ENCODE data around the gene KCNIP3.
"Not testable (repeated sequence)": the region's sequence is repeated elsewhere in the genome, so short reads cannot be mapped to it uniquely, and the experiment has no call there.

Gene KCNIP3

GRCh38 chr2:95402370-95403203, 105.4 kb downstream of the KCNIP3 start, which contains the start of gene FAHD2A:
TSS of gene FAHD2A (plus strand) at chr2:95402708. CDS start at chr2:95405559, 2,851 bp downstream.
- ATAC-seq (ENCODE audit: low read depth), result peak; percentile 90
- Histone ChIP-seq H3K4me1 (ENCODE audit: insufficient read depth, poor library complexity, severe bottlenecking) (no peaks in the 10 kb centered on the region), H3K27ac (ENCODE audit: poor library complexity, severe bottlenecking) (peak within 1 kb of the TSS; percentile 19), H3K9me3 (ENCODE audit: severe bottlenecking) (no peaks in the 10 kb centered on the region), H3K4me3 (ENCODE audit: severe bottlenecking) (peak within 1 kb of the TSS; percentile 89), H3K36me3 (ENCODE audit: low read depth) (peaks cover 6% of the 10 kb centered on the region), H3K27me3 (ENCODE audit: insufficient read depth, poor library complexity, severe bottlenecking) (no peaks in the 10 kb centered on the region)
- DNase-seq (ENCODE audit: low spot score), result peak; percentile 94
- TF ChIP-seq, protein P1, sequence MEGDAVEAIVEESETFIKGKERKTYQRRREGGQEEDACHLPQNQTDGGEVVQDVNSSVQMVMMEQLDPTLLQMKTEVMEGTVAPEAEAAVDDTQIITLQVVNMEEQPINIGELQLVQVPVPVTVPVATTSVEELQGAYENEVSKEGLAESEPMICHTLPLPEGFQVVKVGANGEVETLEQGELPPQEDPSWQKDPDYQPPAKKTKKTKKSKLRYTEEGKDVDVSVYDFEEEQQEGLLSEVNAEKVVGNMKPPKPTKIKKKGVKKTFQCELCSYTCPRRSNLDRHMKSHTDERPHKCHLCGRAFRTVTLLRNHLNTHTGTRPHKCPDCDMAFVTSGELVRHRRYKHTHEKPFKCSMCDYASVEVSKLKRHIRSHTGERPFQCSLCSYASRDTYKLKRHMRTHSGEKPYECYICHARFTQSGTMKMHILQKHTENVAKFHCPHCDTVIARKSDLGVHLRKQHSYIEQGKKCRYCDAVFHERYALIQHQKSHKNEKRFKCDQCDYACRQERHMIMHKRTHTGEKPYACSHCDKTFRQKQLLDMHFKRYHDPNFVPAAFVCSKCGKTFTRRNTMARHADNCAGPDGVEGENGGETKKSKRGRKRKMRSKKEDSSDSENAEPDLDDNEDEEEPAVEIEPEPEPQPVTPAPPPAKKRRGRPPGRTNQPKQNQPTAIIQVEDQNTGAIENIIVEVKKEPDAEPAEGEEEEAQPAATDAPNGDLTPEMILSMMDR (IDR thresholded peaks at IDR 0.05; ENCODE audit: poor library complexity, severe bottlenecking), result no peak

DNA sequence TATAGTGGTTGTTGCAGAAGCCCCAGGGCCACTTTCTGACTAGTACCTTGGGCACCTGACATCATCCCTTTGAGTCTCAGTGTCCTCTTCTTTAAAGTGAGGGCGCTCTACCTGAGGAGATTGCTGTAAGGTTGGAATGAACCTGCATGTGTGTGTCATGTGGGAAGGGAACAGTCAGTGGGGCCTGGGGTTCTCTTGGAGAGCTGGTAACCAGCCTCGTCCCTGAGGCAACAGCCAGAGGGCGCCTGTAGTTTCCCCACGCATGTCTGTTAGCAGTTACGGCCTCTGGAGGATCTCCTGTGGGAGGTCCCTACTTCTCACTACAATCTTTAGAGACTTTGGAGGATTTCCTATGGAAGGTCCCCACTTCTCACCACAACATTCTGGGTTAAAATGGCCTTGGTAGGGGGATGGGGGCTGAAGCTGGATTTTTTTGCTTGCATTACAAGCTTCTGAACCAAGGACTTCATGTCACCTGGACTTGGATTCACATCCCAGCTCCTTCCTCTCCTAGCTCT, 106.1 kb downstream of the KCNIP3 start:
- H3K4me1 ChIP-seq (ENCODE audit: insufficient read depth, poor library complexity, severe bottlenecking); H3K9me3 ChIP-seq (ENCODE audit: severe bottlenecking); H3K27me3 ChIP-seq (ENCODE audit: insufficient read depth, poor library complexity, severe bottlenecking); H3K36me3 ChIP-seq (ENCODE audit: low read depth); DNase-seq (ENCODE audit: low spot score): not testable (repeated sequence)
- H3K27ac ChIP-seq (ENCODE audit: poor library complexity, severe bottlenecking), result peak overlapping the region; percentile 19
- peak overlapping the region; percentile 89 for H3K4me3 ChIP-seq (ENCODE audit: severe bottlenecking)
- ATAC-seq (ENCODE audit: low read depth), result peak; percentile 8; the same call in 1 of the 3 replicates
- TF ChIP-seq, protein P1 (IDR thresholded peaks at IDR 0.05; ENCODE audit: poor library complexity, severe bottlenecking), result peak; percentile 36

DNA sequence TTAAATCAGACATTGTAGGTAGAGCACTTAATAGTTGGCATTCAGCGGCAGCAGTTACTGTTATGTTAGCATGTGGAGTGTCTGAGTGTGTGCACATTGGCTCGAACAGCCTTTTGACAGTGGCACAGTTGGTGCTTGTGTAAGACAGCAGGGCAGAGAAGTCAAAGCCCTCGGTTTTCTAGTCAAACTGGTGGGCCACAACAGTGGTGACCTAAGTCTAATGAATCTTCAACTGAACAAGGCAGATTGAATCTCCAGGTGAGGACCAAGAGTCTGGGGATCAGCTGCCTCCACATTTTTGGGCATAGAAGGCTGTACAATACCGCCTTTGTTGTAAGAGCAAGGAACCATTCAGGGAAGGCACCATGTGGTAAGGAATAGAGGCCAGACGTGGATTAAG, 106.7 kb downstream of the KCNIP3 start:
- not testable (repeated sequence) for DNase-seq (ENCODE audit: low spot score); H3K4me1 ChIP-seq (ENCODE audit: insufficient read depth, poor library complexity, severe bottlenecking); H3K27me3 ChIP-seq (ENCODE audit: insufficient read depth, poor library complexity, severe bottlenecking); H3K9me3 ChIP-seq (ENCODE audit: severe bottlenecking); H3K4me3 ChIP-seq (ENCODE audit: severe bottlenecking); H3K27ac ChIP-seq (ENCODE audit: poor library complexity, severe bottlenecking); ATAC-seq (ENCODE audit: low read depth); H3K36me3 ChIP-seq (ENCODE audit: low read depth)

GRCh38 chr2:95404676-95405075, 107.5 kb downstream of the KCNIP3 start:
- not testable (repeated sequence) for H3K36me3 ChIP-seq (ENCODE audit: low read depth); H3K4me3 ChIP-seq (ENCODE audit: severe bottlenecking); ATAC-seq (ENCODE audit: low read depth); H3K9me3 ChIP-seq (ENCODE audit: severe bottlenecking); DNase-seq (ENCODE audit: low spot score); H3K27me3 ChIP-seq (ENCODE audit: insufficient read depth, poor library complexity, severe bottlenecking); H3K4me1 ChIP-seq (ENCODE audit: insufficient read depth, poor library complexity, severe bottlenecking); H3K27ac ChIP-seq (ENCODE audit: poor library complexity, severe bottlenecking)

DNA sequence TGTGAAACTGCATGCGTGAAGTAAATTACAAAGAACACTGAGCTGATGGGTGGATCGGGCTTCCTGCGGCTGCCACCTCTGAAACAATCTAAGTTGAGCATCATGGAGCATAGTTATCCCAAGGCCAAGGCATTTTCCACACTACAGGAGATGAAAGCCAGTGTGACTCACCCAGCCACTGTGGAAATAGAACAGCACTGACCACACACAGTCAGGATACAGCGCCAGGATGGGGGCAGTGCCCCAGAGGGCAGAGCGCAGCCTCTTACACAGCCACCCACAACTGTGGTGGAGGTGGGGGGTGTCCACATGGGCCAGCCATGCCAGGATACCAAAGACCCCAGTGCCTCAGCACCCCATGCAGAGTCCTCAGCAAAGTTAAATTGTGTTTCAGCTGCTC, 114.1 kb downstream of the KCNIP3 start:
- H3K27ac ChIP-seq (ENCODE audit: poor library complexity, severe bottlenecking); H3K4me1 ChIP-seq (ENCODE audit: insufficient read depth, poor library complexity, severe bottlenecking); H3K4me3 ChIP-seq (ENCODE audit: severe bottlenecking); DNase-seq (ENCODE audit: low spot score); ATAC-seq (ENCODE audit: low read depth); H3K36me3 ChIP-seq (ENCODE audit: low read depth); H3K27me3 ChIP-seq (ENCODE audit: insufficient read depth, poor library complexity, severe bottlenecking); H3K9me3 ChIP-seq (ENCODE audit: severe bottlenecking): not testable (repeated sequence)

GRCh38 chr2:95414015-95414594, 117.0 kb downstream of the KCNIP3 start:
- not testable (repeated sequence) for DNase-seq (ENCODE audit: low spot score)
- ATAC-seq (ENCODE audit: low read depth), result peak; percentile 96

DNA sequence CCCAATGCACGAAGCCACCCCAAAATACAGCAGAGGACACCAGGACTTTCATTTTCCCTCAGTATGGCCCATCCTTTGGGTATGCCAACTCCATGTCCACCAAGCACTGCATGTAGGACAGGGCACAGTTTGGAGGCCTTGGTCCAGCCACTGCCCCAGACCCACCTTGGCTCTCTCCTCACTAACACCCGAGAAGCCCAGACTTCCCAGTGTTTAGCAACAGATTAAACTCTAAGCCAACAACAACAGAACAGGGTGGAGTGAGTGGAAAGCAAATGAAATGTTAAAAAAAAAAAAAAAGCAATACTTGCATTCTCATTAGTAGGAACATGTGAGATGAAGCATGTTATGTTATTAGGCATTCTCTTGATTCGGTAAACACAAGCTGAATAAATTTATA, 118.0 kb downstream of the KCNIP3 start:
- H3K4me3 ChIP-seq (ENCODE audit: severe bottlenecking); H3K36me3 ChIP-seq (ENCODE audit: low read depth); H3K27me3 ChIP-seq (ENCODE audit: insufficient read depth, poor library complexity, severe bottlenecking); ATAC-seq (ENCODE audit: low read depth); DNase-seq (ENCODE audit: low spot score); H3K27ac ChIP-seq (ENCODE audit: poor library complexity, severe bottlenecking); H3K9me3 ChIP-seq (ENCODE audit: severe bottlenecking); H3K4me1 ChIP-seq (ENCODE audit: insufficient read depth, poor library complexity, severe bottlenecking): not testable (repeated sequence)

More at GRCh38 chr2:95414015-95414594, 117.0 kb downstream of the KCNIP3 start:
- H3K4me1 ChIP-seq (ENCODE audit: insufficient read depth, poor library complexity, severe bottlenecking); H3K4me3 ChIP-seq (ENCODE audit: severe bottlenecking); H3K27ac ChIP-seq (ENCODE audit: poor library complexity, severe bottlenecking); H3K36me3 ChIP-seq (ENCODE audit: low read depth); H3K9me3 ChIP-seq (ENCODE audit: severe bottlenecking); H3K27me3 ChIP-seq (ENCODE audit: insufficient read depth, poor library complexity, severe bottlenecking): not testable (repeated sequence)
- TF ChIP-seq, protein P1 (IDR thresholded peaks at IDR 0.05; ENCODE audit: poor library complexity, severe bottlenecking), result peak; percentile 92

DNA sequence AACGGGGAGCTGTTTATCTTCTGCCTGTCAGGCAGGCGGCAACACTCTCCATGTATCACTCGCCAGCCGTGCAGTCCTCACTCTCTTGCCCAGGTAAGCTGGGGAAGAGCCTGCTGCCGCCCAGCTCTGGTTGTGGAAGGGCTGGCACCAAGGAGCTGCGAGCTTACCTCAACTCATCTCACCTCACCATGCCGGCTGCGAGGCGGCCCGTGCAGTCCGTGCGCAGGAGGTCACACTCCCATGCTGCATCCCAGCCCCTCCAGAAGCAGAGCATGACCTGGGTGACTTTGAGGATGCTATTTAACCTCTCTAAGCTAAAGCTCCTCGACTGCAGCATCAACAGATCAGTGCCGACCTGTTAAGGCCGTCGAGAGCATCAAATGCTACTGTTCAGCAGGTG, 118.4 kb downstream of the KCNIP3 start:
- not testable (repeated sequence) for H3K36me3 ChIP-seq (ENCODE audit: low read depth); H3K27ac ChIP-seq (ENCODE audit: poor library complexity, severe bottlenecking); ATAC-seq (ENCODE audit: low read depth); H3K27me3 ChIP-seq (ENCODE audit: insufficient read depth, poor library complexity, severe bottlenecking); H3K9me3 ChIP-seq (ENCODE audit: severe bottlenecking); DNase-seq (ENCODE audit: low spot score); H3K4me3 ChIP-seq (ENCODE audit: severe bottlenecking); H3K4me1 ChIP-seq (ENCODE audit: insufficient read depth, poor library complexity, severe bottlenecking)
